Measurements from ENCODE around the gene HSPG2. TPM values are rescaled to one million over a fixed set of nuclear protein-coding genes. Genes with fewer than 3 reads are reported as not detected.

HSPG2 gene
- total and polyA plus RNA-seq, 10 of the 15 experiments (the other 5 are each of a cell fraction or from before 2014, with no cell fraction given): 0.30 to 3.4 (median 0.73) TPM; not detected in 2

DNA sequence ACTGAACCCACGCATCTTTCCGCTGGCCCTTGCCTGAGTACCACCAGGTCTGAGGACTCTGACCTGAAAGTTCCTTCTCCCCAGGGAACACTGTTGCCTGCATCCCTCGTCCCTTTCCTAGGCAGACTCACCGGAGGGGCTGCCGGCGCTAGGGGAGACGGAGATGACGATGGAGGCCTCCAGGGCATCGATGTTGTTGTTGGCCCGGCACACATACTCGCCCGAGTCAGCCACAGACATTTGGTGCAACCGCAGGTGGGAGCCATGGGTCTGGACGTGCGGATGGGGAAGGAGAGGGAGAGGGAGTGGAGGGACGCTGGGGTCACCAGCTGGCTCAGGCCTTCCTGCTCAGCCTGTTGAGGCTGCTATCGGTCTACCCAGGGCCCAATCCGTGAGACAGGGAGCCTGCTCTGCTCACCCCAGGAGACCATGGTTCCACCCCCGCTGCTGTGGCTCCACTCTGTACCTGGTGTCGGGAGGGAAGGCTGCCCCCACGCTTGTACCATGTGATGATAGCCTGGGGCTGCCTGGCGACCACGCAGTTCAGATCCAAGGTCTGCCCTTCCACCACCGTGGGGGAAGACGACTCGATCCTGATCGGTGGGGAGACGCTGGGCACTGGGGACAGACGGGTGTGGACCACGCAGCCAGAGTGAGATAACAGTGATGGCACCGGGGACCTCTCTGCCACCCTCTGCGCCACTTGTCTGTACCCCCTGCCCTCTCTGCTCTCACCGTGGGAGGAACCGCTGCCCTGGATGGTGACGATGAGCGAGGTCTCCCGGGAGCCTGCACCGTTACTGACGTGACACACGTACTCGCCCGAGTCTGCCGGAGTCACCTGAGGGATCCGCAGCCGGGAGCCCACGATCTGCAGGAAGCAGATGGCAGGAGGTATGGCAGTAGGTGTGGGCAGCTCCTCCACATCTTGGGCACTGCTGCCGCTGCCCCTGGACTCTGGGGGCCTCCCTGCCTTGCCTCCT, 89.6 kb downstream of the HSPG2 start:
- 55% methylated on average over 47 of the region's 47 CpGs for WGBS (ENCODE audit: insufficient coverage, insufficient replicate concordance, low lambda C conversion rate, missing lambda C conversion rate)
- no peak for DNase-seq (ENCODE audit: low read depth, low spot score)
- ATAC-seq: no peak
- no peak overlapping the region for H3K9ac ChIP-seq (ENCODE audit: control insufficient read depth, insufficient read depth, low read length)
- no peak overlapping the region for H2AFZ ChIP-seq (ENCODE audit: control insufficient read depth, low read depth, low read length)
- peaks cover 7% of the 10 kb centered on the region for H3K4me1 ChIP-seq (ENCODE audit: control insufficient read depth, insufficient read depth, low read length)
- H3K36me3 ChIP-seq (ENCODE audit: control insufficient read depth in 2 of 2, insufficient read depth in 2 of 2, low read length in 1 of 2): no peaks in the 10 kb centered on the region
- H3K4me3 ChIP-seq: no peak overlapping the region
- no peaks in the 10 kb centered on the region for H4K20me1 ChIP-seq (ENCODE audit: control insufficient read depth, insufficient read depth)
- intact Hi-C loops (cut with micrococcal nuclease; ENCODE audit: unreplicated experiment): no loop called here
- CTCF ChIA-PET: no interaction called here
- no peak for FAIRE-seq
- SMC1A ChIA-PET (ENCODE audit: uncharacterized antibody, unreplicated experiment): no interaction called here
- POLR2A ChIA-PET: no interaction called here
- in situ Hi-C loops (cut with MboI): no loop called here
- no peaks in the 10 kb centered on the region for H3K9me3 ChIP-seq (replicated peaks; ENCODE audit: control insufficient read depth, insufficient read depth, low read length)
- H3K27me3 ChIP-seq (replicated peaks in 1 of 2; ENCODE audit: control insufficient read depth in 2 of 2, insufficient read depth in 2 of 2, low read length in 1 of 2): no peaks in the 10 kb centered on the region
- no TSS peak for BruUV-seq (replicated peaks)
- no peak overlapping the region for H3K27ac ChIP-seq (ENCODE audit: control insufficient read depth, insufficient read depth)
- H3K79me2 ChIP-seq (ENCODE audit: control insufficient read depth, insufficient read depth, low read length): no peaks in the 10 kb centered on the region
- RAD21 ChIA-PET (ENCODE audit: unreplicated experiment): no interaction called here
- TF ChIP-seq, protein P1, sequence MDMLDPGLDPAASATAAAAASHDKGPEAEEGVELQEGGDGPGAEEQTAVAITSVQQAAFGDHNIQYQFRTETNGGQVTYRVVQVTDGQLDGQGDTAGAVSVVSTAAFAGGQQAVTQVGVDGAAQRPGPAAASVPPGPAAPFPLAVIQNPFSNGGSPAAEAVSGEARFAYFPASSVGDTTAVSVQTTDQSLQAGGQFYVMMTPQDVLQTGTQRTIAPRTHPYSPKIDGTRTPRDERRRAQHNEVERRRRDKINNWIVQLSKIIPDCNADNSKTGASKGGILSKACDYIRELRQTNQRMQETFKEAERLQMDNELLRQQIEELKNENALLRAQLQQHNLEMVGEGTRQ (IDR thresholded peaks at IDR 0.05; ENCODE audit: borderline replicate concordance, low read depth, low read length): no peak
- TF ChIP-seq RFX5 (IDR thresholded peaks at IDR 0.05; ENCODE audit: low read depth, low read length) (no peak), NFIC (IDR thresholded peaks at IDR 0.05; ENCODE audit: low read depth, low read length) (no peak), FOXK2 (IDR thresholded peaks at IDR 0.05) (no peak), ASH2L (IDR thresholded peaks at IDR 0.05; ENCODE audit: borderline replicate concordance, low read depth) (no peak), POLR2AphosphoS5 (IDR thresholded peaks at IDR 0.05; ENCODE audit: low read length) (no peak), YY1 (IDR thresholded peaks at IDR 0.05; ENCODE audit: low read depth, low read length) (no peak)
- no peak overlapping the region for H3K4me2 ChIP-seq (ENCODE audit: control insufficient read depth, insufficient read depth)

Data from GM12878 (cell line).